Measurements from ENCODE around the gene MOGAT3.
A peak's percentile ranks its signal among the peaks of the same experiment; 100 is the strongest.

Gene MOGAT3

GRCh38 chr7:101200862-101201599 lies at the start of gene MOGAT3:
Gene MOGAT3, minus strand, starts transcription at chr7:101201036. Its CDS starts 182 bp downstream, at chr7:101200854.
- TF ChIP-seq, protein P1, sequence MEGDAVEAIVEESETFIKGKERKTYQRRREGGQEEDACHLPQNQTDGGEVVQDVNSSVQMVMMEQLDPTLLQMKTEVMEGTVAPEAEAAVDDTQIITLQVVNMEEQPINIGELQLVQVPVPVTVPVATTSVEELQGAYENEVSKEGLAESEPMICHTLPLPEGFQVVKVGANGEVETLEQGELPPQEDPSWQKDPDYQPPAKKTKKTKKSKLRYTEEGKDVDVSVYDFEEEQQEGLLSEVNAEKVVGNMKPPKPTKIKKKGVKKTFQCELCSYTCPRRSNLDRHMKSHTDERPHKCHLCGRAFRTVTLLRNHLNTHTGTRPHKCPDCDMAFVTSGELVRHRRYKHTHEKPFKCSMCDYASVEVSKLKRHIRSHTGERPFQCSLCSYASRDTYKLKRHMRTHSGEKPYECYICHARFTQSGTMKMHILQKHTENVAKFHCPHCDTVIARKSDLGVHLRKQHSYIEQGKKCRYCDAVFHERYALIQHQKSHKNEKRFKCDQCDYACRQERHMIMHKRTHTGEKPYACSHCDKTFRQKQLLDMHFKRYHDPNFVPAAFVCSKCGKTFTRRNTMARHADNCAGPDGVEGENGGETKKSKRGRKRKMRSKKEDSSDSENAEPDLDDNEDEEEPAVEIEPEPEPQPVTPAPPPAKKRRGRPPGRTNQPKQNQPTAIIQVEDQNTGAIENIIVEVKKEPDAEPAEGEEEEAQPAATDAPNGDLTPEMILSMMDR (IDR thresholded peaks at IDR 0.05; ENCODE audit: low read depth, low read length) = no peak
- no peak within 1 kb of the TSS for H3K4me3 ChIP-seq (ENCODE audit: low read depth, low read length)

- TF ChIP-seq, protein P1 (IDR thresholded peaks at IDR 0.05; ENCODE audit: low read depth, low read length) = no peak
- no peak overlapping the region for H3K4me3 ChIP-seq (ENCODE audit: low read depth, low read length)
Observed at GRCh38 chr7:101250324-101250723, 49.5 kb upstream of the MOGAT3 start.

- no peak overlapping the region for H3K4me3 ChIP-seq (ENCODE audit: low read depth, low read length)
- TF ChIP-seq, protein P1 (IDR thresholded peaks at IDR 0.05; ENCODE audit: low read depth, low read length) = no peak
Observed at GRCh38 chr7:101248276-101248675, 47.4 kb upstream of the MOGAT3 start.

DNA sequence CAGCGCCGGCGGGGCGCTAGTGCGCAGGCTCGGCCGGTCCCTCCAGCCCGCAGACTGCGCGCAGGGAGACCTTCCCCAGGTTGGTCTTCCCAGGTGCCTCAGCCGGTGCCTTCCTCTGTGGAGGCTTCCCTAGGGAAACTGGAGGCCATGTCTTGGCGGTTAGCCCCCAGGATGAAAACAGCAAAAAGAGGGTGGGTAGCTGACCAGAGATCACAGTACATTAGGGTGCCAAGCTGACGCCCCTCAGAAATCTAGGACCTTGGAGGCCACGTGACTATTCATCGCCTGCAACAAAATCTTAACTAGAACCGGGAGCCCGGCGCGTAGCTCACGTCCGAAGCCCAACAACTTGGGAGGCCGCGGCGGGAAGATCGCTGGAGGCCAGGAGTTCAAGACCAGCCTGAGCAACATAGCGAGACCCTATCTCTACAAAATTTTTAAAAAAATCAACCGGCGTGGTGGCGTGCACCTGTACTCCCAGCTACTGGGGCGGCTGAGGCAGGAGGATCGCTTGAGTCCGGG lies 44.4 kb upstream of the MOGAT3 start:
- H3K4me3 ChIP-seq (ENCODE audit: low read depth, low read length) = peak overlapping the region; percentile 94
- TF ChIP-seq, protein P1 (IDR thresholded peaks at IDR 0.05; ENCODE audit: low read depth, low read length) = no peak

DNA sequence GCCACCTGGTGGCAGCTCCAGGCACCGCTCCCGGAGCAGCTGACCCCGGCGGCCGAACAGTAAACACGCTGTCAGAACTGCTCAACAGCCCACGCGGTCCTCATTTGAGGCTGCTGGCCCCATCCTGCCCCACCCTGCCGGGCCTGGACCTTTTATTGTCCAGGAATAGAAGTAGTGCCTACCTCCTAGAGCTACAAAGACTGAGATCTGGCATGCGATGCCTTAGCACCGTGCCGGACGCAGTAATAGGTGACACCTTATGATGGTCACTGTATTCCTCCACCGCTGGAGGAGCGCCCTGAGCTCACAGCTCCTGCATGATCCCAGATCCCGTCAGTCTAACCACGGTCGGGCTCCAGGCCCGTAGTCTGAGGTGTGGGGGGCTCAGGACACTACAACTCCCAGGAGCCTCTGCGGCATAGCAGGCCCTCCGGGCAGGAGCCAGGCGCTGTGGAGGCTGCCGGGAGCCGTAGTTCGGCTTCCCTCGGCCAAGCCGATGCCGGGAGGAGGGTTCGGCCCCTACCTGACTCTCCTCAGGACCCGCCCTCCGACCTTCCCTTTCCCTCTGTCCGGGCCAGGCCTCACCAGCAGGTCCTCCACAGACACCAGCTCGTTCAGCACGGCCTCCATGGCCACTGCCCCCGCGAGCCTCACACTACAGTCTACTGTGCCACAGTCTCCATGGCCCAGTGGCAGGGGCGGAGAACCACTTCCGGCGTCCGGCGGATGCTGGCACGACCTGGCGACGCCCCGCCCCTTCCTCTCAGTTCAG lies 43.7 kb upstream of the MOGAT3 start, which contains the start of gene FIS1:
FIS1 (minus strand) TSS at position 707 of the 772 bp plus-strand sequence; CDS start at position 630, 77 bp downstream.
- peak within 1 kb of the TSS; percentile 94 for H3K4me3 ChIP-seq (ENCODE audit: low read depth, low read length)
- TF ChIP-seq, protein P1 (IDR thresholded peaks at IDR 0.05; ENCODE audit: low read depth, low read length) = peak; percentile 82

- TF ChIP-seq, protein P1 (IDR thresholded peaks at IDR 0.05; ENCODE audit: low read depth, low read length) = no peak
- H3K4me3 ChIP-seq (ENCODE audit: low read depth, low read length) = peak overlapping the region; percentile 94
Observed at GRCh38 chr7:101243646-101244374, 43.0 kb upstream of the MOGAT3 start.
